Stimulated activated CD8-positive, alpha-beta memory T cell treated with anti-CD3 and anti-CD28 coated beads, Interleukin-7, amount 100 ng/mL, for 1 hour (primary cell): ENCODE data around the gene PYGM.
A peak's percentile ranks its signal among the peaks of the same experiment; 100 is the strongest.

Experiments used
- DNase-seq, 2 donors: peaks; one replicate each; pipeline ENCODE4 v3.0.0-alpha.2; 2020; ENCODE audit warnings: low read depth in 2 of 2

The PYGM gene

DNA sequence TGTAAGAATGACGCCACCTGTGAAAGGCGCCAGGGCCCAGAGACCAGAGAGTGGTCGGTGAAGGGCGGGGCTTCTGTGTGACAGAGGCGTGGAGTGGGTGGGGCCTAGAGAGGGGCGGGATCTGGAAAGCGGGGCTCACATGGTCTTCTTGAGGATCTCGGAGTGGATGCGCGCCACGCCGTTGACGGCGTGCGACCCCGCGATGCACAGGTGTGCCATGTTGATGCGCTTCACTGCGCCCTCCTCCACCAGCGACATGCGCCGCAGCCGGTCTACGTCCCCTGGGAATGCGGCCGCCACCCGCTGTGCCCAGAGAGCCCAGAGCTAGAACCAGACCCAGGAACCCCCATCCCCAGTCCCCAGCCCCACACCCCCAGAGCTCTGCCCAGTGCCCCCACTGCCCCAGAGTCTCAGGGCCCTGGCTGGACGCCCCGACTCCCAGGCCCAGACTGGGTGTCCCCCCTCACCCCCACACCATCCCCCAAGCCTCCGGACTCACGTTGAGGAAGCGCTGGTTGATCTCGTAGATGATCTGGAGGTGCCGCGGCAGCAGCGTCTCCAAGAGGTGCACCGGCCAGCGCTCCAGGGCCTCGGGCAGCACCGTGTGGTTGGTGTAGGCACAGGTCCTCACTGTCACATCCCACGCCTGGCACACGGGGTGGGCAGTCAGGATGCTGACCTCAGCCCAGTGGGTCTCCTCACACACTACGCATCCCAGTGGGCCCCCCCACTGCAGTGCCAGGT, 6.2 kb downstream of the PYGM start:
- no peak for DNase-seq

DNA sequence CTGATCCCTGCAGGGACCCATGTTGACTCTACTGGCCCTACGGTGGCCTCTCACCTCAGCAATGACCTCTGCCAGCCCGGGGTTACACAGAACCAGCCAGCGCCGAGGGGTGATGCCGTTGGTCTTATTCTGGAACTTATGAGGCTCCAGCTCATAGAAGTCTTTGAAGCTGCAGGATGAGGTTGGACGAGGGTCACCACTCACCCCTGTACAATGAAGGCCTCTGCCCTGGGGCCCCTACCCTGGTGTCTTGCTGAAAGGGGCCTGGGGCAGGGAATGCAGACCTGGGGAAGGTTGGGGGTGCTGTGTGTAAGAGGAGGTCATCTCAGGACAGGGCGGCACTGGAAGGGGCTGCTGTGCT, 6.8 kb downstream of the PYGM start:
- DNase-seq, result no peak

DNA sequence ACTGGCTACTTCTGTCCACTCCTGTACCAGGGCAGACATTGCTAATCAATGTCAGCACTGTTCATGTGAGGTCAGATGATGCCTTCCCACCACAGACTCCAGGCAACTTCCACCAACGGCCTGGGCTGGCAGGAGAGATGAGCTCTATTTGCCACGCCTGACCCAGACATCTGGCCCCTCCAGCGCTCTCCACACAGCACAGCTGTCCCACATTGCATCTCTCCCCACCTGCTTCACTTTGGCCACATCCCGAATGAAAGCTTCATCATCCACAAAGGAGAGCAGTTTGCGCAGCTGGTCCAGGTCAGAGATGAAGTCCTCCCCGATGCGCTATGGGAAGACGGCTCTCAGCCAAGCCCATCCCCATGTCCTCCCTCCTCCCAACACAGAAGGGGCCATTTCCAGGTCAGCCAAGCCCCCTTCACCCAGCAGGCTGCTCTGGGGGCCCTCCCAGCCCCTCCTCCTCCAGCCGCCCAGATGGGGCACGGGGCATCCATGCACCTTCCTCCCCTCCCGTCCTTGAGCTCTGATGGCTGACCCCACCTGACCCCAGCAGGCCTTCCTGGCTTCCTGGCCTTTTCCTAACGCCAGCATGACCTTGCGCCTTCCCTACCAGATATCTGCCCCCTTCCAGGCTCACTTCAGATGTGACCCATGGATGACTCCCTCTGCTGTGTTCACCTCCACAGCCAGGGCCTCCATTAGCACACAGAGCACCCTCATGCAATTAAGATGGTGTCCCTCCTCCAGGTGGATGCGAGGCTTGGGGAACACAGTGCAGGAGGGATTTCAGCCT, 7.4 kb downstream of the PYGM start:
- no peak for DNase-seq

DNA sequence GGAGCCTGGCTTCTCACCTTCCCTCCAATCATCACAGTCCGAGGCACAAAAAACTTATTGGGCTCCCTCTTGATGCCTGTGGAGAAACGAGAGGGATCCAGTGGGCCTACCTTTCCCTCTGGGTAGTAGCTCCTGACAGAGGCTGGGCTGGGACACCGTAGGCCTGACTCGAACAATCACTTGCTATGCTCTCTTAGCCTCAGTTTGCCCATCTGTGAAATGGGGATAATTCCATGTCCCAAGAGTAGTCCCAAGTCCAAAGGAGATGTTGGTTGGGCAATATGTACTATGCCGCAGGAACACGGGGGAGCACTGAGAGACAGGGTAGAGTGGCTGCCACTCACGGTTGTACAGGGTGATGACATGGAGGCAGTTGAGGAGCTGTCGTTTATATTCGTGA, 8.2 kb downstream of the PYGM start:
- DNase-seq, result no peak

DNA sequence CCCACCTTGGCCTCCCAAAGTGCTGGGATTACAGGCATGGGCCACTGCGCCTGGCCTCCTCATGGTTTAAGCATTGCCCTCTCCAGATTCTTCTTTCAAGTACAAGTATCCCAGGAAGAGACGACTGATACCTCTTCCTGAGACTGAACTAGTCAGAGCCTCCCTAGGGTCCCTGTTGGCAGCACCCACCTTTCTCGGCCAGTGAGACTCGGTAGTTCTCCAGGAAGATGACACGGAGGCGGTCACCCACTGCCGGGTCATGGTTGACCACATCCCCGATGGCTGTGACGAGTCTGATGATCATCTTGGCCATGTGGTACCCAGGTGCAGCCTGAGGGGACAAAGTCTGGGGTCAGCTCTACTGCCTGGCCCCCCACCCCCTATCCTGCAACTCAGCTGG, 8.6 kb downstream of the PYGM start:
- no peak for DNase-seq

DNA sequence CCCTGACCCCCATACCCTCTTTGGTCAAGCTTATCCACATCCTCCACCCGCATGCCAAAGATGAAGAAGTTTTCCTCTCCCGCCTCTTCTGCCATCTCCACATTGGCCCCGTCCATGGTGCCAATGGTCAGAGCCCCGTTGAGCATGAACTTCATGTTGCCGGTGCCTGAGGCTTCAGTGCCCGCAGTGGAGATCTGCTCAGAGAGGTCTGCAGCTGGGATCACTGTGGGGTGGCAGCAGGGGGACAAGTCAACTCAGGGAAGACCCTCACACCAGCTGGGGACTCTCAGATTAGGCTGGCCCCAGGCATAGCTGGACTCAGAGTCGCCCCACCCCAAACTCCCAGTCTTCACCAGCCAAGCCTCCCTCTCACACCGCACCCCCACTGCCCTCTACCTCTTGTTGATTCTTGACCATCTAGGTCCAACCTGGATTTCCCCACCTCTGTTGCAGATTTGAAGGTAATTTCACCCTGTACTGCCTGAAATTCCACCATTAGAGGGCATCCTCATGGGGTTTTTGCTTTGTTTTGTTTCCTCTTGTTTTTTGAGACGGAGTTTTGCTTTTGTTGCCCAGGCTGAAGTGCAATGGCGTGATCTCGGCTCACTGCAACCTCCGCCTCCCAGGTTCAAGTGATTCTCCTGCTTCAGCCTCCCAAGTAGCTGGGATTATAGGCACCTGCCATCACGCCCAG, 9.3 kb downstream of the PYGM start:
- DNase-seq, result no peak

DNA sequence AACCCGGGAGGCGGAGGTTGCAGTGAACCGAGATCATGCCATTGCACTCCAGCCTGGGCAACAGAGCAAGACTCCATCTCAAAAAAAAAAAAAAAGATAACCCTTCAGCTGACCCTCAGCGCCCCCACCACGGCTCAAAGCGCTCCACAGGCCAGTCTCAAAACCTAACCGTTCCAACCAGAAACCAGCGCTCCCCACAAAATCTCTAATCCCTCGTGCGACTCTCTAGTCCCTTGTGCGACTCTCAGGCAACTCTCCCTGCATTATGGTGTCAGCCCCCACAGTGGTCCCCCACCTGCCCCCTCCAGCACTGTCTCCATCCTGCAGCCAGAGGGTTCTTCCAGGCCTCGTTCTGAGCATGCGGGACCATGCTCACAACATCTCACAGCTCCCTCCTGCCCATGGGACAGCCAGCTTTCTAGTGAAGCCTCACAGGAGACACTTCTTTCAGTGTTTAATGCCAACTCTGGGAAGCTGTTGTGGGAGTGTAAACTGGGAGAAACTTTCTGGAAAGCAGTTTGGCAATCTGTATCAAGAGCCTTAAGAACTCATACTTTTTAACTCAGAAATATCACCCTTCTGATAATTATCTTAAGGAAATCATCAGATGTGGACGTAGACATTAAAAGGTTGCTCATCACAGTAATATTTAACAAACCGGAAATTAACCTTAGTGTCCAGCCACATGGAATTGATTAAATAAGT, 11.7 kb downstream of the PYGM start:
- no peak for DNase-seq

DNA sequence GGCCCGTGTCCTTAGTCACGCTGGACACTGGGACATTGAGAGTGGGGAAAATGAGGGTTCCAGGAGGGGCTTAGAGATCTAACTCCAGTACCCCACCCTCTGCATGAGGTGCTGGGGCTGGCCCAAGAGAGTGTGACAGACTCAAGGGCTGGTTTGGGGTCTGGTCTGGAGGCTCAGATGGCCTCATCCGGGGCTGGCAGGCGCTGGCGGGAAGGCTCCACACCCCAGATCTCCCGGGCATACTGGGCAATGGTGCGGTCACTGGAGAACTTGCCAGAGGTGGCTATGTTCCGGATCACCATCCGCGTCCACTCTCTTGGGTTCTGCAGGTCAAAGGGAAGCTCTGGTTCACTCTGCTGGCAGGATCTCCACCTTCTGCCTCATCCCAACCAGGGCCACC, 13.3 kb downstream of the PYGM start:
- no peak for DNase-seq

DNA sequence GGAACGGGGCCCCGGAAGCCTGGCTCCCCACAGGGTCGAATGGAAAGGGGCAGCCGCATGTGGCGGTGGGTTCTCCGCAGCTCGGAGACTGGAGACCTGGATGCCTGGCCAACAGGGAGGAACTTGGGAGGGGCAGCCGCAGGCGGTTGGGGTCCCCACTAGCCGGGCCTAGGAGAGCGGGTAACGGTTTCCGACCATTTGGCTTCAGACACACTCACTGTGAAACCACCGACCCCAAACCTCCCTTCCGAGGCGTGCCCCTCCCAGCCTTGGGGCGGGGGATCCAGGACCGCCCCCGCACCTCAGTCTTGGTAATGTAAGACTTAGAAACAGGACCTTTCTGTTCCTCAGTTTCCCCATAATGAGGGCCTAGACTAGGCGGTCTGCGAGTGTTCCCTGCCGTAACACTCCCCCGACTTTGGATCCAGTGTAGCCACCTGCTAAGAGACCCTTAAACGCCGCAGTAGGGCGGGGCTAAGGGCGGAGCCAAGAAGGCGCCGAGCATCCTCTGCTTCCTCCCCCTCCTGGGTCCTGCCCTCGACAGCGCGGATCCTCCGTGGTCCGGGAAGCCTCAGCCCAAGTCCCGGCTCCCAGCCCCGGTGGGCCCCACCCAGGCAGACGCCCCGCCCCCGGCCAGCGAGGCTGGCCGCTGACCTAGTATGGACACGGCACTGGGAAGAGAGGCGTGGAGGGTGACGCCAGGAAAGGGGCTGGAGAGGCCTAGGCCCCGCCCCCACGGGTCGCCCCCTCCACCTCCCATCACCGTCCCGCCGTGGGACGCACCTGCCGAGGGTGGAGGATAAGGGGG, 14.0 kb downstream of the PYGM start:
- DNase-seq, result peak; percentile 62 to 63

DNA sequence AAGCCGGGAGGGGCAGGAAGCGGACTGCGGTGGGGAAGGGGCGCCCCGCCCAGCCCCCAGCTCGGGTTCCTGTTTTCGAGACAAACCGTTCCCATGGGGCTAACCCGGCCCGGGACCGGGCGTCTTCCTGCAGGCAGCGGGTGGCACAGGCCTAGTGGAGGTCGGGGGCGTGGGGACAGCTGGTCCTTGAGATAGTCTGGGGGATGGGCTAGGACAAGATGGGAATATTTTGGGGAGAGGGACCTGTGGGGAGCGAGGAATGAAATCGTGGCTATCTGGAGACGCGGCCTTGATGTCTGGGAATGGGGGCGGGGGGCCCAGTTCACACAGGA, 14.6 kb downstream of the PYGM start:
- DNase-seq, result peak; percentile 53 to 56

DNA sequence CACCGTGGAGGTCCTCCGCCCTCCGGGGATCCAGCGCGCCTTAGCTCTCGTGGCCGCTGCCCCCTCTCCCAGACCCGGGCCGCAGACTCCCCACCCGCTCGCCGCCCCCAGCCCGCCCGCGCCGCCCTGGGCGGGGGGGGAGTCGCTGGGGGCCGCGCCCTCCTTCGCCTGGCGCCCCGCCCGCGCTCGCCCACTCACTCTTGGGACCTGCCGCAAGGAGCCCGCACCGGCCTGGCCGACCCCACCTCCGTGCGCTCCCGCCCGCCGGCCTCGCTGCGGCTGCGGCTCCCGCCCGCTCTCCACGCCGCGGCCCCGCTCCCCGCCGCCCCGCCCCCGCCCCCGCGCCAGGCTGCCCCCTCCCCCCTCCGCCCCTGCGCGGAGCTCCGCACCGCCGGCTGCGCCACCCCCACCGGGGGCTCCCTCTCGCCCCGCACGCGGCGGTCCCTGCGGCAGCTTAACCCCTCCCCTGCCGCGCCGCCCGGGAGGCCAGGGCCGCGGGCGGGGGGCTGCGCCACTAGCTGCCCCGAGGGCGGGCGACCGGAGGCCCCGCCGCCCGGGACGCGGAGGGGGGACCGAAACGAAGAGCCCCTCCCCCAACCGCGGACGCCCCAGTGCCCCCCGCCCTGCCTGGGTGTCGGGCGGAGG, 15.1 kb downstream of the PYGM start:
- DNase-seq, result no peak

DNA sequence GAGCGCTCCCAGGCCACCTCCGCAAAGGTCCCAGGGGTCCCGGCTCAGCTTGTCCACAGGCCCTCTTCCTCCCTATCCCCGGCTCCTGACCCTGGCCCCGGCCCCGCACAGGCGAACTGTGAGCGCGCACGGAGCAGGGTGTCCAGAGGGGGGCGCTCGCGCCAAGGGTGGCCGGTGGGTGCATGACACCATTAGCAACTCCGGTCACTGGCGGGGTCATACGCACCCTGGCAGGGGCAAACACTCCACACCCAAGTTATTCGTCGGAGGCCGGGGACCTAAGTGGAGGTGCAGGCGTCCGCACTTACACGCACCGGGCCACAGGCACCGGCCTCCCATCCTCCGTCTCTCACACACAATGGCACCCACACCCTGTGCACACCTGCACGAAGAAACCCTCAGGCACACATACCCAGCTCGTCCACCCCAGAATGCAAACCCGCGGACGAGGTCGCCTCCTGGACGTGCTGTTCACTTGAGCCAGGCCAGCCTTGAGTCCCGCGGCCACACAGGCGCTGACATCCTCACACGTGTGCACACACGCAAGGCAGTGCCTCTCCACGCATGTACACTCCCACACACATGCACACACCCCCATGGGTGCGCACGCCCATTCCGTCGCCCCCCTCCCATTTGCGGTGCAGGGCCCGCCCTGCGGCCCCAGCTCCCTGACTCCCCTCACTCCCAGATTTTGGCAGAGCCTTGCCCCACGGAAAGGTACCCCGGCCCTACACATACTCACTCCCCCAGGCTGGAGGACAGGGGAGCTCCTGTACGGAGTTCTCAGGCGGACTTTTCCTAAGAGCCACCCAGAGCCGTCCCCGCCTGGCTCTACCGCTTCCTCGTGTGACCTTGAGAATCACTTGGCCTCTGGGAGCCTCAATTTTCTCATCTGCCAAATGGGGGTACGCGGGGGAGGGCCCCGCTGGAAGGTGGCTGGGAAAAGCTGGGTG, 15.9 kb downstream of the PYGM start, which contains the start of gene RASGRP2:
RASGRP2 (minus strand) TSS at position 552 of the 953 bp plus-strand sequence. CDS start 1,276 bp downstream, outside the sequence.
- peak; percentile 76 to 81 for DNase-seq

DNA sequence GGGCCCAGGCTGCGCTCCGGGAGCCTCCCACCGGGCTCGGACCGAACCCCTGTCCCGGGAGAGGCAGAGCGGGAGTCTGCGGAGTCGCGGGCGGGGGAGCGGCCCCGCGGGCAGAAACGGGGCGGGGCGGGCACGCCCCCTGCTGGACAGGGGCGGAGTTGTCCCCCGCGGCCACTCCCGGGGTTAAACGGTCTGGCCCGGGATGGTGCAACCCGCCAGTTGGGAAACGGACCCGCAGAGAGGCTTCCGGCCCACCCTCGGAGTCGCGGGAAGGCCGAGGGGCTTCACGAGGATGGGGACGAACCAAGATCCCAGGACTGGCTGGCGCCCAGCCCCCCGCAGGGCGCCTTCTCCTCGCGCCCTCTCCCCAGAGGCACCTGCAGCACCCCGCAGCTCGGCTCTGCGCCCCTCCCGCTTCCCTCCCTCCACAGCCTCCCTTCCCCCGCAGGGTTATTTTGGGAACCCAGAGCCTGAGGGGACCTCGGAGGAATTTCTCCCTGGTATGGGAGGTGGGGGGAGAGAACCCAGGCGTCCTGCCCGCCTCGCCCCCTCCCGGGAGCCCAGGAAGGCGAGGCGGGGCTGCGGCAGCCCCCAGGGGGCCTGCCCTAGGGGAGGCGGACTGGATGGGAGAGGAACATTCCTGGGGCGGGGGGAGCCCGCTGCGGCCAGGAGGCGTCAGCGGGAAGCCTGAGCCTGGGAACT, 16.7 kb downstream of the PYGM start:
- DNase-seq, result peak; percentile 59 to 66

DNA sequence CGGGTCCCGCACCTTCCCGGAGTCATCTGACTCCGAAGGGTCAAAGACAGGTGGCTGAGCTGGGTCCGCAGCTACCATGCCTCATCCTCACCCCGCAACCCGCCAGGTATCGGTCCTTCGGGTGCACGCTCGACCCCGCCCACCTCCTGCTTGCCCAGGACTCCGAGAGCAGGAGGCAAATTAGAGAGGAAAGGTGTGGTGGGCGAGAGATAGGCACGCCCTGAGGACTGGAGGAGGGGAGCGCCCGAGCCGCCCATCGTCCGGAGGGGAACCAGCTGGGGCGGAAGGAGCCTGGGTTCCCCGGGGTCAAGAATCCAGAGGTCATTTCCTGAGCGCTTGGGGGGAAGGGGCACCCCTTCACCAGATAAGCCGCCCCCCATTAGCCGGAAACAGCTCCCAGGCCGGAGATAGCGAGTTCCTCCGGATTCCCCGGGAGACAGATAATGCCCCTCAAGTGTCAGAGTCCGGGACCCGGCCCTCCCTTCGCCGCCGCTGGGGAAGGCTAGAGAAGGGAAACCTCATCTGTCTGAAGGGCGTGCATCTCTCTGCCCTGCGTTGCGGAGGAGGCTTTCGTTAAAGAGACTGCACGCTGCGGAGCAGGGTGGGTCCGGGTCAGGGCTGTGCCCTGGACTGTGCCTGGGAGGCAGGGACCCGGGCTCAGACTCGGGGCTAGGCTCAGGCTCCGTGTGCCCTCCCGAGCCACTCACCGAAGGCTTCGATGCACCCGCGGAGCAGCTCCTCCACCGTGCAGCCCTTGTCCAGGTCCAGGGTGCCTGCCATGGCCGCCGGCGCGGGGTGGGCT, 17.5 kb downstream of the PYGM start:
- DNase-seq, result no peak

DNA sequence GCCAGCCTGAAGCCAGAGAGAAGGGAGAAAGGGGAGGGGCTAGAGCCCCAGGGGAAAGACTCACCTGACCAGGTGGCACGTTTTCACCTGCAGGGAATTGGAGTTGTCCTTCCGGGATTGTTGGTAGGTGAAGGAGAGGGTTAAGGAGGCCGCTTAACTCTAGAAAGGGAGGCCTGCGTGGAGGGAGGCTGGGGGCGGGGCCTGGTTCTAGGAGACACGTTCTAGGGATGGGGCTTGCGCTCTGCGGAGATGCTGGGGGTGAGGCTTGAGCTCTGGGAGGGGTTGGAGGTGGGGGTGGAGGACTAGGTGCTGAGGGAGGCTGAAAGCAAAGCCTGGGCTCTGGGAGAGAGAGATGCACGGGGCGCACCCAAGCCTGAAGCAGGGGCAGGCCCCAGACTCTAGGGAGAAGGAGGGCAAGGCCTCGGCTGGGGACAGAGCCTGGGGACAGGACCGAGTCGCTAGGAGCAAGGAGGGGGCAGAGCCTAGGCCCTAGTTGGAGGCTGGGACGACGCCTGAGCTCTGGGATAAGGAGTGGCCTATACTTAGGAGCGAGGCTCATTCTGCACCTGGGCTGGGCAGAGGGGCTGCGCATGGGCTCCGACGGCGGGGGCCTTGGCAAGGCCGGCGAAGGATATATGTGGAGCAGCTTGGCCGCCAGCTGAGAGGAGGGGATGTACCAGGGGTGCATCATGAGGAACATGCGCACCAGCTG, 18.2 kb downstream of the PYGM start:
- DNase-seq, result no peak

DNA sequence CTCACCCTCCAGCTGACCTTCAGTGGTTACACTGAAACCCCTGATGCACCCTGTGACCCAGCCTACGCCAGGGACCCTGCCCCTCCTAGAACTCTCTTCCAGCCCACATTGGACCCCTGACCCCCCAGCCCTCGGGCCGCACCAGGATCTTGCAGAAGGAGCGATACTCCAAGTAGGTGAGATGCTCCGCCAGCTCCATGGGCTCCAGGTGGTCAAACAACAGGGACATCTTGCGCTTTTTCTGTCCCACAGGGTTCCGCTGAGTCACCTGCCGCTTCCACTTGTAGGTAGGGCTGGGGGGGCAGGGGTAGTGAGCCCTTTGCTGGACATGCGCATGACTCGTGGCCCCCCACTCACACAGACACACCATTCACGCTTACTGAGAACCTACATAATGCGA, 19.9 kb downstream of the PYGM start:
- DNase-seq, result no peak

DNA sequence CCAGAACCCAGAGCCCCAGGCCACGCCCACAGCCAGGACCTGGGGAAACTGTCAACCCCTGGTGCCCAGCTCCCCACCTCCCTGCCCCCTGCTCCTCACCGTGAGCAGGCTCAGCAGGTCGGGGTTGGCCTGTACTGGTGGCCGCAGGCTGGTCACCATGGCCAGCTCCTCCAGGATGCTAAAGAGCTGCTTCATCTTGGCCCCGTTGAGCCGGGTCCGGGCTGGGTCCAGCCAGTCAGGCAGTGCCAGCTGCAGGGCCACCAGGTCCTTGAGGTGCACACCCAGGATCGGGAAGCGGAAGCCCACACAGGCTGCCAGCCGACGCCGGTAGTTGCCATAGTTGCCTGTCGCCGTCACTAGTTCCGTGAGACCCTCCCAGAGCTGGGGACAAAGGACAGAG, 23.1 kb downstream of the PYGM start:
- no peak for DNase-seq
